HUES6 (cell line): ENCODE results near the gene TXNDC2.
"Not testable (repeated sequence)": the region's sequence is repeated elsewhere in the genome, so short reads cannot be mapped to it uniquely, and the experiment has no call there.

ENCODE experiments used
- H3K27ac ChIP-seq: 2 replicates; pipeline ENCODE4 v1.7.0; 2013; ENCODE audit warnings: low read depth, mild to moderate bottlenecking, low read length, inconsistent platforms
- H3K27me3 ChIP-seq: 2 replicates; pipeline ENCODE4 v1.6.1; 2013; ENCODE audit warnings: low read length; ENCODE audit not compliant: control insufficient read depth, insufficient read depth
- H3K36me3 ChIP-seq: 2 replicates; pipeline ENCODE4 v1.6.1; 2013; ENCODE audit warnings: low read length; ENCODE audit not compliant: control insufficient read depth, insufficient read depth
- H3K4me1 ChIP-seq: 2 replicates; pipeline ENCODE4 v1.6.1; 2013; ENCODE audit warnings: low read length; ENCODE audit not compliant: control insufficient read depth, insufficient read depth
- H3K4me3 ChIP-seq: 2 replicates; pipeline ENCODE4 v1.5.1; 2013; ENCODE audit warnings: low read depth, low read length
- H3K9ac ChIP-seq: one replicate; pipeline ENCODE4 v1.6.1; 2013; ENCODE audit warnings: mild to moderate bottlenecking, low read length
- H3K9me3 ChIP-seq: 2 replicates; pipeline ENCODE4 v1.6.1; 2013; ENCODE audit warnings: low read depth, low read length; ENCODE audit not compliant: control insufficient read depth, insufficient read depth

TXNDC2 gene

DNA sequence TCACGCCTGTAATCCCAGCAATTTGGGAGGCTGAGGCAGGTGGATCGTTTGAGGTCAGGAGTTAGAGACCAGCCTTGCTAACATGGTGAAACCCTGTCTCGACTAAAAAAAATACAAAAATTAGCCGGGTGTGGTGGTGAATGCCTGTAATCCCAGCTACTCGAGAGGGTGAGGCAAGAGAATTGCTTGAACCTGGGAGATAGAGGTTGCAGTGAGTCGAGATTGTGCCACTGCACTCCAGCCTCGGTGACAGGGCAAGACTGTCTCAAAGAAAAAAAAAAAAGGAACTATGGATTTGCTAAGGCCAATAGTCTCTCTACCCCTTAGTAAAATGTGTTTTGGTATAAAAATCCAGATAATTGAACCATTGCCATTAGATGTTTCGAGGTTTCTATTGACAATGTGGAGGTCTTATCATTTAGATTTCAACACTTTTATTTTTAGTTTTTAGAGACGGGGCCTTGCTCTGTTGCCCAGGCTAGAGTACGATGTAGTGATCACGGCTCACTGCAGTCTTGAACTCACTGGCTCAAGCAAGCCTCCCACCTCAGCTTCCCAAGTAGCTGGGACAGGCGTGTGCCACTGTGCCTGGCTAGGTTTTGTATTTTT is 1.1 kb upstream of the TXNDC2 start:
- no peaks in the 10 kb centered on the region for H3K4me1 ChIP-seq
- no peak overlapping the region for H3K9ac ChIP-seq
- H3K36me3 ChIP-seq = no peaks in the 10 kb centered on the region
- no peak overlapping the region for H3K4me3 ChIP-seq
- H3K27me3 ChIP-seq = no peaks in the 10 kb centered on the region
- no peak overlapping the region for H3K27ac ChIP-seq
- H3K9me3 ChIP-seq = no peaks in the 10 kb centered on the region

GRCh38 chr18:9886005-9886348 is 204 bp downstream of the TXNDC2 start:
- no peak overlapping the region for H3K9ac ChIP-seq
- no peaks in the 10 kb centered on the region for H3K9me3 ChIP-seq
- H3K27ac ChIP-seq = no peak overlapping the region
- H3K4me3 ChIP-seq = no peak overlapping the region
- no peaks in the 10 kb centered on the region for H3K27me3 ChIP-seq
- no peaks in the 10 kb centered on the region for H3K36me3 ChIP-seq
- no peaks in the 10 kb centered on the region for H3K4me1 ChIP-seq

DNA sequence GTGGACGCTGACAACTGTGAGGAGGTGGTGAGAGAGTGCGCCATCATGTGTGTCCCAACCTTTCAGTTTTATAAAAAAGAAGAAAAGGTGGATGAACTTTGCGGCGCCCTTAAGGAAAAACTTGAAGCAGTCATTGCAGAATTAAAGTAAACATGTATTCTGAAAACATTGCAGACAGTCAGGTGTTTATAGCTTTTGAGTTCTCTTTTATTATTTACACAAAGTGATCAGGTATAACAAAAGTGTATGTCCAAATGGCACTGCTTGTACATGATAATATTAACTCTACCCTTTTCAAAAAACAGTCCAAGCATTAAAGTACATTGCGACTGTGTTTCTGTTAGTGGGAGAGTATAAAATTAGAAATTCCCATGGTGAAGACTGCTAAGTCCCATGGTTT is 2.2 kb downstream of the TXNDC2 start:
- no peaks in the 10 kb centered on the region for H3K27me3 ChIP-seq
- no peaks in the 10 kb centered on the region for H3K9me3 ChIP-seq

GRCh38 chr18:9890196-9890595 is 4.4 kb downstream of the TXNDC2 start:
- H3K9me3 ChIP-seq = no peaks in the 10 kb centered on the region
- H3K9ac ChIP-seq = no peak overlapping the region
- no peaks in the 10 kb centered on the region for H3K36me3 ChIP-seq
- H3K4me3 ChIP-seq = no peak overlapping the region
- H3K4me1 ChIP-seq = no peaks in the 10 kb centered on the region
- no peak overlapping the region for H3K27ac ChIP-seq
- H3K27me3 ChIP-seq = no peaks in the 10 kb centered on the region

More for the DNA sequence above, 2.2 kb downstream of the TXNDC2 start:
- Histone ChIP-seq H3K4me3 (no peak overlapping the region), H3K9ac (no peak overlapping the region), H3K27ac (no peak overlapping the region), H3K4me1 (no peaks in the 10 kb centered on the region), H3K36me3 (no peaks in the 10 kb centered on the region)

DNA sequence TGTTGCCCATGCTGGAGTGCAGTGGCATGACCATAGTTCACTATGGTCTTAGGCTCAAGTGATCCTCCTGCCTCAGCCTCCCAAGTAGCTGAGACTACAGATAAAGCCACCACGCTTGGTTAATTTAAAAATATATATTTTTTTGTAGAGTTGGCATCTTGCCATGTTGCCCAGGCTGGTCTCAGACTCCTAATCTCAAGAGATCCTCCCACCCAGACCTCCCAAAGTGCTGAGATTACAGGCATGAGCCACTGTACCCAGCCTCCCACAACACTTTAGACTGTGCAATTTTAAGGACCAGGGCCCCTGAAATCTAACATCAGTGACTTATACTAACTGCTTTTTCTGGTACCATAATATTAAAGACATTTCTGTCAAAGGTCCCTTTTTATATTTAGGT is 5.2 kb downstream of the TXNDC2 start:
- Histone ChIP-seq H3K36me3 (no peaks in the 10 kb centered on the region), H3K4me1 (no peaks in the 10 kb centered on the region), H3K27ac (no peak overlapping the region), H3K4me3 (no peak overlapping the region), H3K9ac (no peak overlapping the region), H3K27me3 (no peaks in the 10 kb centered on the region), H3K9me3 (no peaks in the 10 kb centered on the region)

DNA sequence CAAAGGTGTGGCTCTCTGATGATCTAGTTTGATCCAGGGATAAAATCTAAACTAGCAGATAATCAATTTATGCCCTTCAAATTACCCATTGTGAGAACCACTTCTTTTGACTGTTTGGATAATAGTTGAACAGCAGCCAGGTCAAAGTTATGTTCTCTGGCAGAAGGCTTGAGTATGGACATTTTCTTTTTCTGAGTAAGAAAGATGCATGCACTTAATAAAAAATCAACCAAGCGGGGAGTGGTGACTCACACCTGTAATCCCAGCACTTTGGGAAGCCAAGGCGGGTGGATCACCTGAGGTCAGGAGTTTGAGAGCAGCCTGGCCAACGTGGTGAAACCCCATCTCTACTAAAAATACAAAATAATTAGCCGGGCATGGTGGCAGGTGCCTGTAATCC is 5.7 kb downstream of the TXNDC2 start:
- H3K9ac ChIP-seq, H3K4me3 ChIP-seq, H3K27me3 ChIP-seq, H3K9me3 ChIP-seq, H3K27ac ChIP-seq, H3K4me1 ChIP-seq, H3K36me3 ChIP-seq: not testable (repeated sequence)

DNA sequence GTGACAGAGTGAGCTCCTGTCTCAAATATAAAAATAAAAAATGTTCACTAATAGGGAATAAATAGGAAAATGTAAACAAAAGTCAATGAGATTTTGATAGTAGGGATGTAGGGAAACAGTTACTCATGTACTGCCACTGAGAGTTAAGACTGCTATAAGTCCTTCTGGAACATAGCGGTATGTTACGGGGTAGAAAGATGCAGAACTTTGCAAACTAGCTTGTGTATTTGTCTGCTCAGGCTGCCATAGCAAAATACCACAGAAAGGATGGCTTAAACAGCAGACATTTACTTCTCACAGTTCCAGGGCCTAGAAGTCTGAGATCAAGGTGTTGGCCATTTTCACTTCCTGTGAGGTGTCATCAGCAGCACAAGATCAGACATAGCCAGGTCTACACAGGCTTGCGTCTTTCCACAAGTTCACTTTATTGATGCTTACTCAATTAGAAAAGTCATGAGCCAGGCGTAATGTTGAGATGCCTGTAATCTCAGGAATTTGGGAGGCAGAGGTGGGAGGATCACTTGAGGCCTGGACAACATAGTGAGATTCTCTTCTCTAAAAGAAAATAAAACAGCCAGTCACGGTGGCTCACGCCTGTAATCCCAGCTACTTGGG is 8.8 kb downstream of the TXNDC2 start:
- Histone ChIP-seq H3K27ac (no peak overlapping the region), H3K4me3 (no peak overlapping the region), H3K9ac (no peak overlapping the region), H3K4me1 (peaks cover 6% of the 10 kb centered on the region), H3K27me3 (no peaks in the 10 kb centered on the region), H3K36me3 (no peaks in the 10 kb centered on the region), H3K9me3 (no peaks in the 10 kb centered on the region)

DNA sequence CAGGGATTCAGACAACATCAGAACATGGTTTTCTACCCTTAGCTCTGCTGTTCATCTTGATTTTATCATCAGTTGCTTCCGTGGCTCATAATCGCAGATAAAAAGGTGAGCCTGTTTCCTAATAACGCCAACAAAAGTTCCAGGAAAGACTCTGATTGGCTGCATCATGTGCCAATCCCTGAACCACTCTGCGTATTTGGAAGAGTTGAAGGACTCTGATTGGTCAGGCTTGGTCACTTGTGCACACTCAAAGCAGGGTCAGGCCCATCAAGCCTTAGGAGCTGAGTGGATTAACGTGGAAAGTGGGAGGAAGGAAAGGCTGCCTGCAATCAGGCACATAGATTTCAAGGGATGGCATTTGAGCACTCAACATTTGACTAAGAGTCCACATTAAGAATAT is 11.4 kb downstream of the TXNDC2 start:
- no peak overlapping the region for H3K9ac ChIP-seq
- no peaks in the 10 kb centered on the region for H3K36me3 ChIP-seq
- no peak overlapping the region for H3K27ac ChIP-seq
- no peaks in the 10 kb centered on the region for H3K9me3 ChIP-seq
- no peaks in the 10 kb centered on the region for H3K27me3 ChIP-seq
- H3K4me3 ChIP-seq = no peak overlapping the region
- H3K4me1 ChIP-seq = peaks cover 15% of the 10 kb centered on the region

DNA sequence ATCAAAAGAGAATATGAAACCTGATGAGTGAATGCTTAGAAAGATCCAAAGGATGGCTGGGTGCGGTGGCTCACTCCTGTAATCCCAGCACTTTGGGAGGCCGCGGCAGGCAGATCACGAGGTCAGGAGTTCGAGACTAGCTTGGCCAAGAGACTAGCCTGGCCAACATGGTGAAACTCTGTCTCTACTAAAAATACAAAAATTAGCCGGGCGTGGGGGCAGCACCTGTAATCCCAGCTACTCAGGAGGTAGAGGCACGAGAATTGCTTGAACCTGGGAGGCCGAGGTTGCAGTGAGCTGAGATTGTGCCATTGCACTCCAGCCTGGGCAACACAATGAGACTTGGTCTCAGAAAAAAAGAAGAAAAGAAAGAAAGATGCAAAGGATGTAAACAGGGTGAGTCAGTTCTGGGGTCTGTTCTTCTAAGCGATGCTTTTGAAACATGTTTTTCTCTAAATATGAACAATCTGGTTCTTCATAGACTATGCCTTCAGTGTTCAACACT is 12.1 kb downstream of the TXNDC2 start:
- not testable (repeated sequence) for H3K9ac ChIP-seq, H3K27me3 ChIP-seq, H3K4me3 ChIP-seq, H3K36me3 ChIP-seq, H3K9me3 ChIP-seq, H3K27ac ChIP-seq
- peaks cover 15% of the 10 kb centered on the region for H3K4me1 ChIP-seq

DNA sequence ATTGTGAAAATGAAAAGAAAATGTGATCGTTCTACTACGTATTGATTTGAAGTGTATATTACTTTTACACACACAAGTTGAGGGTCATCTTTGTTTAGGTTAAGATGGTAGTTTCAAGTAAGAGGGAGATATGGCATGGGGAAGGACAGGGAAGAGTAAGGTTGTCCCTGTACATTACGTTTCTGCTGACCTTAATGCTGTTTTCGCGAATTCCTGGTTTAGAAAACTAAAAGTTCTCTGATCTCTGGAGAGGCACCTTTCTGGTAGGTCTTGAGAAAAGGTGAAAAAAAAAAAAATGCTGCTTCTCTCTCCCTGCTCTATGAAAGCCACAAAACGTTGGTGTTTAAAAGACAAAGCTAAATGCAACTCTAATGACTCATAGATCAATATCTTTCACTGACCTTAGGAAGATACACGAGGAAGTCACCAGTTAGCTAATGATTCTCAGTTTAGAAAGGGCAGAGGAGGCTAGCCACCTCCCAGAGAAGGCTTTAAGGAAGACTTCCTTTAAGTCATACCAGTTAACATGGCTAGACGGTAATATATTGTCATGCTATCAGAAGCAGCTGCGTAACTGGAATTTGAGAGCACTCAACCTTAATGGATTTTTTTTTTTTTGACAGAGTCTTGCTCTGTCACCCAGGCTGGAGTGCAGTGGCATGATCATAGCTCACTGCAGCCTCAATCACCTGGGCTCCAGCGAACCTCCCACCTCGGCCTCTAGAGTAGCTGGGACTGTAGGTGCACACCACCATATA is 13.2 kb downstream of the TXNDC2 start:
- Histone ChIP-seq H3K9ac (no peak overlapping the region), H3K27ac (no peak overlapping the region), H3K4me1 (peaks cover 15% of the 10 kb centered on the region), H3K9me3 (no peaks in the 10 kb centered on the region), H3K4me3 (no peak overlapping the region), H3K27me3 (no peaks in the 10 kb centered on the region), H3K36me3 (no peaks in the 10 kb centered on the region)

DNA sequence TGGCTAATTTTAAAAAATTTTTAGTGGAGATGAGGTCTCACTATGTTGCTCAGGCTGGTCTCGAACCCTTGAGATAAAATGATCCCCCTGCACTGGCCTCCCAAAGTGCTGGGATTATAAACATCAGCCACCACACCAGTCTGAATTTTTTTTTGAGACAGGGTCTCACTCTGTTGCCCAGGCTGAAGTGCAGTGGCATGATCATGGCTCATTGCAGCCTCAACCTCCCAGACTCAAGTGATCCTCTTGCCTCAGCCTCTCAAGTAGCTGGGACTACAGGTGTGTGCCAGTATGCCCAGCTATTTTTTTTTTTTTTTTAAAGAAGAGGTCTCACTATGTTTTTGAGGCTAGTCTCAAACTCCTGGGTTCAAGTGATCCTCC is 13.8 kb downstream of the TXNDC2 start:
- H3K9me3 ChIP-seq, H3K36me3 ChIP-seq, H3K27me3 ChIP-seq, H3K27ac ChIP-seq, H3K4me3 ChIP-seq, H3K9ac ChIP-seq: not testable (repeated sequence)
- H3K4me1 ChIP-seq = peaks cover 15% of the 10 kb centered on the region
